ENCODE results near the gene BIRC3. TPM values are rescaled to one million over a fixed set of nuclear protein-coding genes. Genes with fewer than 3 reads are reported as not detected.
"Not testable (repeated sequence)": the region's sequence is repeated elsewhere in the genome, so short reads cannot be mapped to it uniquely, and the experiment has no call there.

The BIRC3 gene
- total RNA-seq, 1 donor from 2014 or later: 0.36 TPM

- Mint-ChIP-seq H3K9me3 (ENCODE audit: low read depth) (peaks cover 10% of the 10 kb centered on the region), H3K27ac (no peak overlapping the region), H3K4me1 (ENCODE audit: low read depth) (peaks cover 2% of the 10 kb centered on the region), H3K36me3 (ENCODE audit: insufficient read depth) (no peaks in the 10 kb centered on the region), H3K4me3 (ENCODE audit: low read depth) (no peak overlapping the region), H3K27me3 (no peaks in the 10 kb centered on the region)
- DNase-seq (ENCODE audit: low spot score, unreplicated experiment): no peak
- no peak for TF ChIP-seq CTCF (IDR thresholded peaks at IDR 0.05; ENCODE audit: unreplicated experiment)
These were observed 22.2 kb upstream of the BIRC3 start for GRCh38 chr11:102295045-102295444.

GRCh38 chr11:102296757-102297156 is 20.5 kb upstream of the BIRC3 start:
- not testable (repeated sequence) for H3K4me1 Mint-ChIP-seq (ENCODE audit: low read depth); H3K36me3 Mint-ChIP-seq (ENCODE audit: insufficient read depth); H3K27ac Mint-ChIP-seq; H3K4me3 Mint-ChIP-seq (ENCODE audit: low read depth); H3K27me3 Mint-ChIP-seq; DNase-seq (ENCODE audit: low spot score, unreplicated experiment)
- peaks cover 15% of the 10 kb centered on the region for H3K9me3 Mint-ChIP-seq (ENCODE audit: low read depth)

- not testable (repeated sequence) for H3K27me3 Mint-ChIP-seq; H3K4me3 Mint-ChIP-seq (ENCODE audit: low read depth); H3K27ac Mint-ChIP-seq; DNase-seq (ENCODE audit: low spot score, unreplicated experiment); H3K36me3 Mint-ChIP-seq (ENCODE audit: insufficient read depth); H3K4me1 Mint-ChIP-seq (ENCODE audit: low read depth)
- H3K9me3 Mint-ChIP-seq (ENCODE audit: low read depth): peaks cover 29% of the 10 kb centered on the region
These were observed 16.4 kb upstream of the BIRC3 start for GRCh38 chr11:102300837-102301236.

- no peak overlapping the region for H3K4me3 Mint-ChIP-seq (ENCODE audit: low read depth)
- H3K27me3 Mint-ChIP-seq: no peaks in the 10 kb centered on the region
- no peak for TF ChIP-seq CTCF (IDR thresholded peaks at IDR 0.05; ENCODE audit: unreplicated experiment)
- peaks cover 29% of the 10 kb centered on the region for H3K9me3 Mint-ChIP-seq (ENCODE audit: low read depth)
- H3K4me1 Mint-ChIP-seq (ENCODE audit: low read depth): peaks cover 8% of the 10 kb centered on the region
- H3K27ac Mint-ChIP-seq: no peak overlapping the region
- peaks cover 3% of the 10 kb centered on the region for H3K36me3 Mint-ChIP-seq (ENCODE audit: insufficient read depth)
- no peak for DNase-seq (ENCODE audit: low spot score, unreplicated experiment)
These were observed 15.0 kb upstream of the BIRC3 start for GRCh38 chr11:102302241-102302640.

- H3K9me3 Mint-ChIP-seq (ENCODE audit: low read depth): peaks cover 26% of the 10 kb centered on the region
- no peak for DNase-seq (ENCODE audit: low spot score, unreplicated experiment)
- peaks cover 10% of the 10 kb centered on the region for H3K4me1 Mint-ChIP-seq (ENCODE audit: low read depth)
- H3K4me3 Mint-ChIP-seq (ENCODE audit: low read depth): no peak overlapping the region
- no peak overlapping the region for H3K27ac Mint-ChIP-seq
- H3K36me3 Mint-ChIP-seq (ENCODE audit: insufficient read depth): peaks cover 3% of the 10 kb centered on the region
- H3K27me3 Mint-ChIP-seq: no peaks in the 10 kb centered on the region
- TF ChIP-seq CTCF (IDR thresholded peaks at IDR 0.05; ENCODE audit: unreplicated experiment): no peak
These were observed 12.6 kb upstream of the BIRC3 start for GRCh38 chr11:102304686-102305085.

GRCh38 chr11:102305352-102306047 is 11.8 kb upstream of the BIRC3 start:
- Mint-ChIP-seq H3K27me3 (no peaks in the 10 kb centered on the region), H3K4me3 (ENCODE audit: low read depth) (no peak overlapping the region), H3K9me3 (ENCODE audit: low read depth) (peaks cover 24% of the 10 kb centered on the region), H3K4me1 (ENCODE audit: low read depth) (peaks cover 10% of the 10 kb centered on the region), H3K27ac (no peak overlapping the region), H3K36me3 (ENCODE audit: insufficient read depth) (peaks cover 3% of the 10 kb centered on the region)
- no peak for TF ChIP-seq CTCF (IDR thresholded peaks at IDR 0.05; ENCODE audit: unreplicated experiment)
- DNase-seq (ENCODE audit: low spot score, unreplicated experiment): no peak
